Measurements from ENCODE around the gene NOBOX. TPM values are rescaled to one million over a fixed set of nuclear protein-coding genes. Genes with fewer than 3 reads are reported as not detected.
"Not testable (repeated sequence)": the region's sequence is repeated elsewhere in the genome, so short reads cannot be mapped to it uniquely, and the experiment has no call there.

NOBOX gene
- total and polyA plus RNA-seq, 3 donors from 2014 or later: 1.1 to 1.6 (median 1.6) TPM

- intact Hi-C loops (cut with DNase I; ENCODE audit: low total_unique reads): no loop called here
- no peak for TF ChIP-seq POLR2A (IDR thresholded peaks at IDR 0.05)
- no peak for TF ChIP-seq CTCF (IDR thresholded peaks at IDR 0.05)
- H3K27me3 ChIP-seq: no peaks in the 10 kb centered on the region
- H3K9me3 ChIP-seq: no peaks in the 10 kb centered on the region
- H3K4me1 ChIP-seq: no peaks in the 10 kb centered on the region
- no peak overlapping the region for H3K4me3 ChIP-seq
- DNase-seq: no peak
- no peak overlapping the region for H3K27ac ChIP-seq
- 94 to 96% methylated on average over 9 of the region's 9 CpGs for WGBS, 2 donors
- no peaks in the 10 kb centered on the region for H3K36me3 ChIP-seq (ENCODE audit: low read depth, missing control alignments)
Observed at GRCh38 chr7:144378651-144379050, 24.8 kb downstream of the NOBOX start.

- WGBS, 2 donors: 76 to 93% methylated on average over 3 to 4 of the region's 7 CpGs
- H3K4me1 ChIP-seq; DNase-seq; H3K36me3 ChIP-seq (ENCODE audit: low read depth, missing control alignments); H3K27ac ChIP-seq; H3K27me3 ChIP-seq; H3K9me3 ChIP-seq; H3K4me3 ChIP-seq; intact Hi-C loops (cut with DNase I; ENCODE audit: low total_unique reads): not testable (repeated sequence)
Observed at GRCh38 chr7:144369221-144369620, 34.3 kb downstream of the NOBOX start.

GRCh38 chr7:144367250-144367649 lies 36.2 kb downstream of the NOBOX start:
- H3K27me3 ChIP-seq; intact Hi-C loops (cut with DNase I; ENCODE audit: low total_unique reads); H3K9me3 ChIP-seq; H3K36me3 ChIP-seq (ENCODE audit: low read depth, missing control alignments); H3K4me1 ChIP-seq; H3K27ac ChIP-seq; H3K4me3 ChIP-seq; DNase-seq: not testable (repeated sequence)
- no CpG with 5 or more reads among the region's 9 CpGs for WGBS, 2 donors

- H3K27ac ChIP-seq; H3K4me3 ChIP-seq; H3K9me3 ChIP-seq; H3K27me3 ChIP-seq; intact Hi-C loops (cut with DNase I; ENCODE audit: low total_unique reads); DNase-seq; H3K4me1 ChIP-seq; H3K36me3 ChIP-seq (ENCODE audit: low read depth, missing control alignments): not testable (repeated sequence)
- WGBS, 2 donors: no CpG with 5 or more reads among the region's 6 CpGs
Observed at GRCh38 chr7:144365523-144365922, 38.0 kb downstream of the NOBOX start.

GRCh38 chr7:144362061-144362460 lies 41.4 kb downstream of the NOBOX start:
- DNase-seq; H3K36me3 ChIP-seq (ENCODE audit: low read depth, missing control alignments); H3K27me3 ChIP-seq; H3K9me3 ChIP-seq; H3K27ac ChIP-seq; H3K4me3 ChIP-seq; intact Hi-C loops (cut with DNase I; ENCODE audit: low total_unique reads); H3K4me1 ChIP-seq: not testable (repeated sequence)
- no CpG with 5 or more reads among the region's 3 CpGs for WGBS, 2 donors

- intact Hi-C loops (cut with DNase I; ENCODE audit: low total_unique reads): not testable (repeated sequence)
Observed at GRCh38 chr7:144356860-144357259, 46.6 kb downstream of the NOBOX start.

GRCh38 chr7:144356185-144356584 lies 47.3 kb downstream of the NOBOX start:
- H3K27me3 ChIP-seq; intact Hi-C loops (cut with DNase I; ENCODE audit: low total_unique reads): not testable (repeated sequence)

More at GRCh38 chr7:144356860-144357259, 46.6 kb downstream of the NOBOX start:
- not testable (repeated sequence) for H3K27me3 ChIP-seq; H3K4me1 ChIP-seq; DNase-seq; H3K9me3 ChIP-seq; H3K27ac ChIP-seq; H3K36me3 ChIP-seq (ENCODE audit: low read depth, missing control alignments); H3K4me3 ChIP-seq
- 100% methylated on average over 1 of the region's 11 CpGs; no CpG with 5 or more reads in 1 of the 2 donors for WGBS, 2 donors

GRCh38 chr7:144355176-144355822 lies 48.2 kb downstream of the NOBOX start, which contains the start of gene ARHGEF5:
Gene ARHGEF5 (plus strand): TSS chr7:144355402. CDS start chr7:144362670, 7,268 bp downstream.
- H3K27ac ChIP-seq; intact Hi-C loops (cut with DNase I; ENCODE audit: low total_unique reads); H3K9me3 ChIP-seq; H3K4me3 ChIP-seq; H3K36me3 ChIP-seq (ENCODE audit: low read depth, missing control alignments); DNase-seq; H3K27me3 ChIP-seq; H3K4me1 ChIP-seq: not testable (repeated sequence)
- WGBS, 2 donors: no CpG with 5 or more reads among the region's 50 CpGs

More at GRCh38 chr7:144356185-144356584, 47.3 kb downstream of the NOBOX start:
- DNase-seq; H3K4me1 ChIP-seq; H3K27ac ChIP-seq; H3K36me3 ChIP-seq (ENCODE audit: low read depth, missing control alignments); H3K4me3 ChIP-seq; H3K9me3 ChIP-seq: not testable (repeated sequence)
- no CpG with 5 or more reads among the region's 6 CpGs for WGBS, 2 donors

- intact Hi-C loops (cut with DNase I; ENCODE audit: low total_unique reads); H3K4me1 ChIP-seq; H3K27ac ChIP-seq; H3K36me3 ChIP-seq (ENCODE audit: low read depth, missing control alignments); H3K27me3 ChIP-seq; H3K9me3 ChIP-seq; H3K4me3 ChIP-seq; DNase-seq: not testable (repeated sequence)
- WGBS, 2 donors: 54 to 85% methylated on average over 1 to 2 of the region's 3 CpGs
Observed at GRCh38 chr7:144351667-144352066, 51.8 kb downstream of the NOBOX start.

- H3K27me3 ChIP-seq; H3K36me3 ChIP-seq (ENCODE audit: low read depth, missing control alignments); H3K4me1 ChIP-seq; DNase-seq; H3K9me3 ChIP-seq; H3K4me3 ChIP-seq; intact Hi-C loops (cut with DNase I; ENCODE audit: low total_unique reads); H3K27ac ChIP-seq: not testable (repeated sequence)
- no CpG with 5 or more reads among the region's 1 CpG for WGBS, 2 donors
Observed at GRCh38 chr7:144348625-144349024, 54.9 kb downstream of the NOBOX start.
